Muscle of arm (tissue), 14 donors: Measurements from ENCODE around the gene LRRC46. TPM values are rescaled to one million over a fixed set of nuclear protein-coding genes. Genes with fewer than 3 reads are reported as not detected.

Source experiments
- DNase-seq: peaks from one replicate; pipeline ENCODE4 v3.0.0-alpha.2; 2013
- long read RNA-seq, 11 donors: transcript quantifications; one replicate each; lab custom pipeline, GENCODE V29; 2026
- polyA plus RNA-seq, 12 donors: library from polyadenylated mRNA; unstranded; fragments of 120-200 nt; gene quantifications; one replicate each; pipeline ENCODE4 v1.2.1, GENCODE V29; 2013; ENCODE audit not compliant: insufficient read length in 12 of 12

Gene LRRC46, protein sequence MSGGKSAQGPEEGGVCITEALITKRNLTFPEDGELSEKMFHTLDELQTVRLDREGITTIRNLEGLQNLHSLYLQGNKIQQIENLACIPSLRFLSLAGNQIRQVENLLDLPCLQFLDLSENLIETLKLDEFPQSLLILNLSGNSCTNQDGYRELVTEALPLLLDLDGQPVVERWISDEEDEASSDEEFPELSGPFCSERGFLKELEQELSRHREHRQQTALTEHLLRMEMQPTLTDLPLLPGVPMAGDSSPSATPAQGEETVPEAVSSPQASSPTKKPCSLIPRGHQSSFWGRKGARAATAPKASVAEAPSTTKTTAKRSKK
- polyA plus RNA-seq: 1 to 10 TPM in 5 of 12 donors, under 1 TPM in 5, not detected in 2; 0.57 to 1.8 (median 1.0) TPM
- long read RNA-seq, donor 1: 0 reads
- long read RNA-seq, donor 2: 0 reads
- long read RNA-seq, donor 3: 0 reads
- long read RNA-seq, donor 4: 0 reads
- long read RNA-seq, donor 5: 0 reads
- long read RNA-seq, donor 6: 0 reads
- long read RNA-seq, donor 7: 0 reads
- long read RNA-seq, donor 8: 0 reads
- long read RNA-seq, donor 9: 0 reads
- long read RNA-seq, donor 10, partial matches to known transcripts: 12 of 13 reads
- long read RNA-seq, donor 10, other reads (novel, unspliced or antisense): 0 of 13 reads
- long read RNA-seq, donor 11, partial matches to known transcripts: 7 of 46 reads
- long read RNA-seq, donor 11, other reads (novel, unspliced or antisense): 39 of 46 reads

DNA sequence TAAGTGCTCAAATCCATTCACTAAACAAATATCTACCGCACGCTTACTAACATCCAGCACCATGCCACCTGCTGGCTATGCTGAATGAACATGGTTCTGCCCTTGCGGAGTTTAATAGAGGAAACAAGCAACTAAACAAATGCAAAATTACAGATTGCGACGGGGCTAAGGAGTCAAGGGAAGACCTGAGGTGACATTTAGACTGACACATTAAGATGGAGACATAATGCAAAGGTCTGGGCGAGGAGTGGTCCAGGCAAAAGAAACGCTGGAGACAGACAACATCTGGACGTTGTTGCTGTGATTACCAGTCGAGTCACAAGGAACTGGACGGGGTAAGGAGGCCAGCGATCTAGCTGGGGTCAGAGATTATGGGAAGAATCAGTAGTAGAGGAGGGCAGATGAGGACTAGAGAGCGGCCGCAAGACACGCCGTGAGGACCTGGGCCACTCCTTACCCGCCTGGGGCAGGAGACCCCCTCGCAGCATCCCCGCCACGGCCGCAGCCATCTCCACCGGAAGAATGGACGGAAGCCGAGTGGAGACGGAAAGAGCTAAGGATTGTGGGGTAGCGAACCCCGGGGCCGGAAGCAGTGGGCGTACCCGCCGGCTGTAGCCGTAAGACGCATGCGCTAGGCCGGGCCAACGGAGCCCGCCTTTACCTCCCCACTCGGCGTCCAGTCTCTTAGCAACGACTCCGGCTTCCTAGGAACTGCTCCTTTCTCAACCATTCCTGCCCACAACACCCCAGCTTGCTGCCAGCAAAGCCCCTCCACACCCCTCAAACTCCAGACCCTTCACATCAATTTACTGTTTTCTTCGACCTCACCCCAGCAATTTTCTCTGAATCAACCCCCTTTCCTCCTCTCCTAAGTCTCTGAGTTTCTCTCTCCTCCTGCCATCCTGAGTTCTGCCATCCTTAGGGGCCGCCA is at the start of gene LRRC46, which contains the start of gene MRPL10:
TSS of gene LRRC46 (plus strand) at position 668 of the 931 bp plus-strand sequence. CDS start 320 bp downstream, outside the sequence.
TSS of gene MRPL10 (minus strand) at position 539 of the 931 bp plus-strand sequence. CDS start at position 509, 30 bp downstream.
- DNase-seq: peak; percentile 96

DNA sequence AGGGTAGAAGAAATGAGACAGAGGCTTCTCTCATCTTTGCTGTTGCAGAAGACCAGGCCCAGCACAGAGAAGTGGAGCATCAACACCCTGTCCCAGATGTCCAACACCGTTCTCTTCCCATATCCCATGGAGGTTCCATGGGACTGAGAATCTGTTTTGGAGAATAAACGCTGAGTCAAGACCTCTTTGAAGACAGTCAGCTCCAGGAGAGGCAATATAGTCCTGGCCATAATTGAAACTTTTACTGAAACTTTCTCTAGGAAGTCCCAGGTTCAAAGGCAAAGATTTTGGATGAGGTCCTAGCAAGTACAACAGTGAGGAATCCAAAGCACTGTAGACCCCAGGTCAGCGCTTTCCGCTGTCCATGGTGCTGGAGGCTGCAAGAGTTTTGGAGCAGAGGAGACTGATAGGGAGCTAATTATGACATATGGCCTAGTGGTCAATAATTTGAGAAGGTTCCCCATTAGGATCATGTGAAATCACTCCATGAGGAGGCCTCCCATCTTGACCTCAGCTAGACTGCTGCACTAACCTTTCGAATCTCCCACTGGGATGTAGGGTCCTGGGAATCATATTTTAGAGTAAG is 45.8 kb upstream of the LRRC46 start:
- peak; percentile 40 for DNase-seq

GRCh38 chr17:47789611-47790561 is 41.6 kb upstream of the LRRC46 start:
- peak; percentile 36 for DNase-seq

- no peak for DNase-seq
Observed at GRCh38 chr17:47791025-47791424, 40.4 kb upstream of the LRRC46 start.

- no peak for DNase-seq
Observed at GRCh38 chr17:47792457-47792856, 39.0 kb upstream of the LRRC46 start.

- DNase-seq: no peak
Observed at GRCh38 chr17:47792979-47793378, 38.5 kb upstream of the LRRC46 start.

- no peak for DNase-seq
Observed at GRCh38 chr17:47797797-47798196, 33.7 kb upstream of the LRRC46 start.

GRCh38 chr17:47800686-47801085 is 30.8 kb upstream of the LRRC46 start:
- no peak for DNase-seq

DNA sequence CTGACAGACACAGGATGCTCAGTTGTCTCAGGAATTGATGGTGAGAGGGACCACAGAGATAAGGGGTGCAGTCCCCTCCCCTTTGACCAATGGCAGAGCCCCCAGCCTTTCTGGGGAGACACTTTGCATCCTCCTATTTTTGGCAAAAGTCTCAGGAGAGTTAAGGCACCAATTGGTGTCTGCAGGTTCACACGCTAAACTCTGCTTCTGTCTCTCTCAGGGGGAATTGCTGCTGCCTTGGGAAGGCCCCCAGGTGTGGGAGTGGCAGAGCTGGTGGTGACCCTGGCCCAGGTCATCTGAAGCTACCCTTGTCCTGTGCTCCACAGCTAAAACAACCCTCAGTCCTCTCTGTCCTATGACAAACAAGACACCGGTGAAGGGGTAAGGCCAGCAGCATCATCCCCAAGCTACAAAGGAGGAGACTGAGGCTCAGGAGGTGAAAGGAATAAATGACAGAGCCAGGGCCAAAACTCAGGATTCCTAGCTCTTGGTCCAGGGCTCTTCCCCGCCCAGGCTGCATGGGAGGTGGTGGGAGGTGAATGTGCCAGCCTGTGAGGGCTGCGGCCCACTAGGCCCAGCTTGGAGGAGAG is 30.2 kb upstream of the LRRC46 start:
- DNase-seq: no peak

DNA sequence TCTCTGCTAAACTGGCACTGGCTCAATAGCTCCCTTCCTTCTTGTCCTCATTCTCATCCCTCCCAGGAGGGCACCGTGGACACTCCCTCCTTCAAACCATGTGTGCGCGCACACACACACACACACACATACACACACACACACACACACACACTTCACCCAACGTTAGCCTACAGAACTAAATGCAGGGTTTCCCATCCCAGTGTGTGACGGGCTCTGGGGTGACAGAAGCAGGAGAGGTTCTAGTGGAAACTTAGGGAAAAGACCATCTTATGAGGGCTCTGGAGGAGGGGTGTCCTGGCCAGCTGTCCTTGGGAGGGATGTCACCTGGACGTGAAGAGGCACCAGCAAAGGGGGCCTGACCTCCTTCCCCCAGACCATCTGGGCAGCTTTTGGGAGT is 29.6 kb upstream of the LRRC46 start:
- no peak for DNase-seq

GRCh38 chr17:47802341-47803022 is 29.0 kb upstream of the LRRC46 start:
- peak; percentile 16 for DNase-seq

DNA sequence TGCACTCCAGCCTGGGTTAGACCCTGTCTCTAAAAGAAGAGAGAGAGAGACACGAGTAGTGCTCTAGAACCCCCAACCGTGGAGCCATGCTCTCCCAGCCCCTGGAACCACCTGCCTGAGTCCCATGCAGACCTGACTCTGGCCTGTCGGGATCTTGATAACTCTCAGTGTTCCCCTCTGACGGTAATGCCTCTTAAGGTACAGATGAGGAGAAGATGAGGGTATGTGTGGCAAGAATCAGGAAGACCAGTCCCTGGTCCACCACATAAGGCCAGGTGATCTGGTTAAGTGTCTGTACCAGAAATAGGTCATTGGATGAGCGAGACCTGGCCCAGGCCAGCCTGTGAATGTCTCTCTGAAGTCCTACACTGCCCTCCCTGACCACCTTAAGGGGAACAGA is 28.3 kb upstream of the LRRC46 start:
- no peak for DNase-seq

GRCh38 chr17:47803751-47804150 is 27.7 kb upstream of the LRRC46 start:
- DNase-seq: no peak

GRCh38 chr17:47804461-47804860 is 27.0 kb upstream of the LRRC46 start:
- no peak for DNase-seq

GRCh38 chr17:47806026-47806912 is 25.2 kb upstream of the LRRC46 start:
- DNase-seq: no peak

DNA sequence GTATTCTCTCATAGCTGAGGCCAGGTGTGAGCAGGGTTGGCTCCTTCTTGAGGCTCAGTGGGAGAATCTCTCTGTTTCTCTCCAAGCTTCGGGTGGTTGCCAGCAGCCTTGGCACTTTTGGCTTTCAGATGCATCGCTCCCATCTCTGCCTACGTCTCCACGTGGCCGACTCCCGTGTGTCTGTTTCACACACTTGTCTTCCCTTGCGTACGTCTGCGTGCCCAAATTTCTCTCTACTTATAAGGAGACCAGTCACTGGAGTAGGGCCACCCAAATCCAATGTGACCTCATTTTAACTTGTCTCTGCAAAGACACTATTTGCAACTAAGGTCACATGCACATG is 24.6 kb upstream of the LRRC46 start:
- DNase-seq: no peak

GRCh38 chr17:47807421-47807820 is 24.0 kb upstream of the LRRC46 start:
- DNase-seq: no peak
